GM12874 (cell line): ENCODE measurements around the gene COLQ.

ENCODE experiments used
- TF ChIP-seq, protein P1 (sequence below): IDR thresholded peaks from 2 replicates; pipeline ENCODE4 v1.5.1; 2011; ENCODE audit warnings: low read depth, mild to moderate bottlenecking, control low read depth, low read length, moderate library complexity; ENCODE audit not compliant: insufficient read depth

The COLQ gene

DNA sequence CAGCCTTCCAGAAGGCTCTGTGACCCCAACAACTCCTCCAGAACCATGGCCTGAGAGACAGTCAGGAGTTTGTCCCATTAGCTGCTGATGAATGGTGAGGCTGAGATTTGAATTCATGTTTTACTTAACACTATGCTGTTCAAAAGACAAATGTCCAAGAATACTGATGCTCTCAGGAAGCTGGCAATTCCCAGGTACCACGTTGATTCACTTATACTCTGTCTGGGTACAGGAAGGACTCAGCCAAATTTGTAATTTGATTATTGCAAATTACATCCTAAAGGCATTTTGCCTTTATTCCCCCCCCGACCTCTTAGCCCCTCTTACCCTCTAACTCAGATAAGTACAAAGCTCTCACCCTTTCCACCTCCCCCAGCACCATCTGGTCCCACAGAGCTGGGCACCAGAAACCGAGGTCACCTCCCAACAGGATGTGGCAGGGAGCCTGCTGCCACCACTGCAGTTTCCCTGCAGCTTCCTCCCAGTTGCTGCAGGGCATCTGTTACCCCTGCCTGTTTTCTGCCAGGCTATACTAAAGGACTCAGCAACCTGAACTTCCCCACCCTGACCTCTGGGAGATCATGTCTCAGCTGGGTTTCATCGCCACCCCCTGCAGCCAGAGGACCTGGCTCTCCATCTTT, 60.5 kb downstream of the COLQ start:
- TF ChIP-seq, protein P1, sequence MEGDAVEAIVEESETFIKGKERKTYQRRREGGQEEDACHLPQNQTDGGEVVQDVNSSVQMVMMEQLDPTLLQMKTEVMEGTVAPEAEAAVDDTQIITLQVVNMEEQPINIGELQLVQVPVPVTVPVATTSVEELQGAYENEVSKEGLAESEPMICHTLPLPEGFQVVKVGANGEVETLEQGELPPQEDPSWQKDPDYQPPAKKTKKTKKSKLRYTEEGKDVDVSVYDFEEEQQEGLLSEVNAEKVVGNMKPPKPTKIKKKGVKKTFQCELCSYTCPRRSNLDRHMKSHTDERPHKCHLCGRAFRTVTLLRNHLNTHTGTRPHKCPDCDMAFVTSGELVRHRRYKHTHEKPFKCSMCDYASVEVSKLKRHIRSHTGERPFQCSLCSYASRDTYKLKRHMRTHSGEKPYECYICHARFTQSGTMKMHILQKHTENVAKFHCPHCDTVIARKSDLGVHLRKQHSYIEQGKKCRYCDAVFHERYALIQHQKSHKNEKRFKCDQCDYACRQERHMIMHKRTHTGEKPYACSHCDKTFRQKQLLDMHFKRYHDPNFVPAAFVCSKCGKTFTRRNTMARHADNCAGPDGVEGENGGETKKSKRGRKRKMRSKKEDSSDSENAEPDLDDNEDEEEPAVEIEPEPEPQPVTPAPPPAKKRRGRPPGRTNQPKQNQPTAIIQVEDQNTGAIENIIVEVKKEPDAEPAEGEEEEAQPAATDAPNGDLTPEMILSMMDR: no peak

DNA sequence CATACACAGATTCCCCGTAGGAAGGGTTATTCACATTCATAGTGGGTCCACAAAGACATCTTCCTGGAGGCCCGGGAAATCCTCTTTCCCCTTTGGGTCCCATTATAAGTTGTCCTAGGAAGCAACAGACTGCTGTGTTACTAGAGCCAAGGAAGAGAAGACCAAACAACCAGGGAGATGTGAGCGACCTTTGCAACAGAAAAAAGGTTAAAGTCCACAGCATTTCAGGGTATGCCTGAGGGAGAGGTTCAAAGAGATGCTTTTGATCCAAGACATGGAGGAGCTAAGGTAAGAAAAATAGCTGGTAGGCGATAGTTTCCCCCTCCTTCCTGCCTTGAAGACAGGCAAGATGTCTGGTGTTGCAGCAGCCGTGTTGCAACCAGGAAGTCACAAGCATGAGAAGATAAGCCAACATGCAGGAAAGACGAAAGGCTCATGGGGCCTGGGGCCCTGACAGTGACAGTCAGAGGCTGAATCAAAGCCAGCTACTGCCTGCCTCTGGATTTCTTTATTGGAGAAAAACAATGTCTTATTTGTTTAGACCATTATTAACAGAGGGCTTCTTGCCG, 63.2 kb downstream of the COLQ start:
- TF ChIP-seq, protein P1: no peak

DNA sequence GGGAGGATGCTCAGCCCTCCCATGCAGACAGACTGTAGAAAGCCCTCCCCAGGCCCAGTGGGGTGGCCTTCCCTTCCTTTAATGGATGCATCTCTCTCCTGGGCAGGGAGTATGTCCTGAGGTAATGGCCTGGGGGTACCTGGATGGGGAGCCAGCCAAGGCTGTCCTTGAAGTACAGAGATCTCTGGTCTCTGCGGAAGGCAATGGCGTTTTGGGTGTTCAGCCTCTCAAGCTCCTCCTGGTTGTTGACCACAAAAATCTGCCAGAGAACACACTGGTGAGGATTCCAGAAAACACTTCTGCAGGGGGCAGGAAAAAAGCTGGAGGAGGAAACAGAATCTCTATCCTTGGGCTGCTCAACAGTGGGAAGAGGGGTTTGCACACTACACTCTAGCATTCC, 65.2 kb downstream of the COLQ start:
- TF ChIP-seq, protein P1: no peak

DNA sequence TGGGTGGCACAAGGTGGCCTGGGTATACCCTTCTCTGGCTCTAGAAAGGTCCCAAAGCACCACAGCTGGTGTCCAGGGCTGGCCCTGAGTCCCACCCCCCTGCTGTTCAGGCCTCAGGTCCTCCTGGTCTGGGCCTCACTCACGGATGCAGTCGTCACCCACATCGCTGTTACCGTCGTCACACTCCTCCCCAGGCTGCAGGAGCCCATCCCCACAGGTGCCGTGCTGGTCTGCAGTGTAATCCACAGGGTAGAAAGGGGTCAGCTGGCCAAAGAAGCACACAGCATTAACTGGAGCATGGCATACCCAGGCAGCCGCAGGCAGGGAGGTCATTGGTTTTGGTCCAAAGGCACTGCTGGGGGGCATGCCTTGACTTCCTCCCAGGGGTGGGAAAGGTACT, 65.8 kb downstream of the COLQ start:
- TF ChIP-seq, protein P1: no peak

DNA sequence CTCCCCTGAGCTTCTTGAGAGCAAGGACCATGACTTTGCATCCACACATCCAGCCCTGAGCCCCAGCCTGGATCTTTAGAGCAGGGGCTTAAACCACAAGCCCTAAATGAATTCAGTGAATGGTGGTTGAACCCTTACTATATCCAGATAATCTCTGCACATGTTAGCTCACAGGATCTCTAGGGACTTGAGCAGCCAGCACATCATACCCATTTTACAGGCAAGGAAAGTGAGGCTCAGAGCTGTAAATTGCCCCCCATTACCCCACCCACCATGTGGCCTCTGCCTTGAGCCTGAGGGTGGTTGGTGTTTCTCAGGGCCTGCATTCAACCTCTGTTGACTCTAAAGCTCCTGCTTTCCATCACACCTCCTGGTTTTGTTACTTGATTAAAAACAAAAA, 66.5 kb downstream of the COLQ start:
- TF ChIP-seq, protein P1: no peak

DNA sequence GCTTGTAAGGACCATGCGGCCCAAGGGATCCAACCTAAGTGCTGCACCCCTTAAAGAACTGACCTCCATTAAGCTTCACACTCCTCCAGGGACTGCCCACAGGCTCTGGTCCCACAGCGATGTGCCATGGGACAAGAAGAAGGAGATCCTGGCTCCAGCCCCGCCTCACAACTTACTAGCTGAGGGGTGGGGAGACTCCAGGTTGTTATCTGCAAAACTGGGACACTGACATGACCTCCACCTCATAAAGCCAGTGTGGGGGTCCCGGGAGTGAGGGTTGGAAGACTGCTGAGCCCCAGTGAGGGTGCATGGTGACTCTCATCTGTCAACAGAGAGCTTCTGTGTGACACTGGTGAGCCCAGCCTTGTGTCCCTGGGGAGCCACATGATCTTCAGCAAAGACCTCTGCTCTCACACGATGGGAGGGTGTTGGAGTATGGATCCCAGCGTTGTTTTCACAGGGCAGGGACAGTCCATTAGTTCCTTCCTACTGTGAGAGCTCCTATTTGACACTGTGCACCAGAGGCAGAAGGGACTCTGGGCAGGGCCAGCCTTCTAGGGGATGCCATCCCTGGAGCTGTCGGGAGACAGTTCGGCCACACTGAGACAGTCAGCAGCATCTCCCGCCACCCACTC, 67.4 kb downstream of the COLQ start:
- TF ChIP-seq, protein P1: no peak

DNA sequence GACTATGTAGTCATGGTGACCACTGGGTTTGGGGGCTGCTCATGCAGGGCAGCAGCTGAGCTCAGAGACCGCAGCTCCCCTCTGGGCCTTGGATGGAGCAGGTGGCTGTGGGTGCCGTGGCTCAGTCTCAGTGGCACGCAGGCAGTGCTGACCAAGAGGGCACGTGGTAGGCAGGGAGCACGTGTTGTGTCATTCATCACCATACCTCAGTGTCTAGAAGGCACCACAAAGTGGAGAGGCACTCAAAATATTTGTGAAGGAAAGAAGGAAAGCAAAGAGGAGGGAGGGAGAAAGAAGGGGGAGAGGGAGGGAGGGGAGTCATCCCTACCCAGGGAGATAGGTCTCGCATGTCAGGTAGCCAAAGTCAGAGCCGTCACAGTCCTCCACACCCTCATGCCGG, 68.0 kb downstream of the COLQ start:
- TF ChIP-seq, protein P1: no peak
